GM19025 (cell line): ENCODE data around the gene HOXB13.

Experiments used
- ATAC-seq: cut with Tn5 transposase; IDR thresholded peaks from one replicate; pipeline ENCODE4 v1.9.1; 2021; ENCODE audit warnings: mild to moderate bottlenecking, low read depth, moderate library complexity; ENCODE audit not compliant: unreplicated experiment

HOXB13 gene

DNA sequence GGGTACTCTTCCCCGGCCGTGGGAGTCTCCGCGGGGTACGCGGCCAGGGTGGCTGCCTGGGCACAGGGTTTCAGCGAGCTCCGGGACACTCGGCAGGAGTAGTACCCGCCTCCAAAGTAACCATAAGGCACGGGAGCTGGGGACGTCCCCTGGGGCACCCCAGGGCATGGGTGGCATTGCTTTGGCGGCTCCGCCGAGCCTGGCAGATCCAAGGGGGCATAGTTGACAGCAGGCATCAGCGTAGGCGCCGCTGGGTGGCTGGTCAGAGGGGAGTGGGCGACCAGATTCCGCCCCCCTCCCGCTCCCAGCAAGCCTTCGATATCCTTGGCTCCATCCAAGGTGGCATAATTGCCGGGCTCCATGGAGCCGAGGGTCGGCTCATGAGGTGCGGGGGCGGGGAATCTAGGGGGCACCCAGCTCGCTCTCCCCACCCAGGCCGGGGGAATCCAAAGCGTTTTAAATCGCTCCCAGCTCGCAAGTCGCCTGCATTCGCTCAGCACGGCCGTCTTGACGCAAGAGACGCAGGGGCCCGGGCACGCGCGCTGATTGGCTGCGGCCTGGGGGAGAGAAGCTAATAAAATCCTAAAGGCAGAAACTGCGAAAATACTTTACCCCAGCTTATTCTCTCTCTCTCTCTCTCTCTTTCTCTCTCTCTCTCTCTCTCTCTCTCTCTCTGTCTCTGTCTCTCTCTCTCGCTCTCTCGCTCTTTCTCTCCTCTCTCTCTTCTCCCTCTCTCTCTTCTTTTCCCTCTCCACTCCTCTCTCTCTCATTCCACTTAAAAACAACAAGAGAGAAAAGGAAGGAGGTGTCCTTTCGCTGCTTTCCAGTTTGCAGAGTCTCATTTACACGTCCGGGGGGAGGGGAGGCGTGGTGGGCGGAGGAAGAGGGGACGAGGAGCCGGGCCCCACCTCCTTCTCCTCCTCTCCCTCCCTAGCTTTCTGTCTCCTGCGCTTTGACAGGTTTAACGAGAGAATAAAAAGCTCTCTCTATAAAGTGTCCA is at the start of gene HOXB13:
TSS of gene HOXB13 (minus strand) at position 519 of the 1,000 bp plus-strand sequence. CDS start at position 362, 157 bp downstream.
- no peak for ATAC-seq

DNA sequence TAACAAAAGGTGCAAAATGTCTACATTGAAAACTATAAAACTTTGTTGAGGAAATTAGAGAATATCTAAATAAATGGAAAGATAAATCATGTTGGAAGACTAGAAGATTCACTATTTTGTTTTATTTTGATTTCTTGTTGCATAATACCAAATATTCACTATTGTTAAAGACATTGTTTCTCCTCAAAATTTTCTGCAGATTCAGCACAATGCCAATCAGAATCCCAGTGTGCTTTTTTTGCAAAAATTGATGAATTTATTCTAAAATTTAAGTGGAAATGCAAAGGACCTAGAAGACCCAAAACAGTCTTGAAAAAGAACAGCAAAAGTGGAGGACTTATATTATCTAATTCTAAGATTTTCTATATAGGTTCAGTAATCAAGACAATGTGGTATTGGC is 48.1 kb upstream of the HOXB13 start:
- no peak for ATAC-seq

DNA sequence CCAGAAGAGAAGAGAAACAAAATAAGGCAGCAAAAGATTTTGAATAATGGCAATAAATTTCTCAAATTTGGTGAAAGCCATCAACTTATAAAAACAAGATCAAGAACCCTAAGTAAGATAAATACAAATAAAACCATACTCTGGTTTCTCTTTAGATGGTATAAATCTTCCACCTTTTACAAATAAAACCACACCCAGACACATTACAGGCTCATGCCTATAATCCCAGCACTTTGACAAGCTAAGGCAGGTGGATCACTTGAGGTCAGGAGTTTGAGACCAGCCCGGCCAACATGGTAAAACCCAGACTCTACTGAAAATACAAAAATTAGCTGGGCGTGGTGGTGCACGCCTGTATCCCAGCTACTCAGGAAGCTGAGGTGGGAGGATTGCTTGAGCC is 44.7 kb upstream of the HOXB13 start:
- ATAC-seq, result no peak

DNA sequence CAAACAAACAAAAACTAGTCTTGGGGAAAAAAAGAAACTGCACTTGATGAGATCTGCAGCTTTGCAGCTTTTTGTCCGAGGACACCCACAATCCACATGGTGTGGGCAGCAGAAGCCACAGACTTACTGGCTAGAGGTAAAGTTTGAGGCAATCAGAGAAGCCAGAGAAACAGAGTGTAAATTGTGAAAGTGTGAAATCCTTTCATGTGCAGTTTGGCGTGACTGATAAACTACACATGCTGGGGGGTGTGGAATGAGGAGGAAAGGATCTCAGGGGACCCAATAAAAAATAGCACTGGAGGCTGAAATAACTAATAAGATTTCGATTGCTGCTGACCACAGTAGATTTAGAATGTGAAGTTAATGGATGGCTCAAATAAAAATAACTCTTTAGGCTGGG is 42.4 kb upstream of the HOXB13 start:
- no peak for ATAC-seq

DNA sequence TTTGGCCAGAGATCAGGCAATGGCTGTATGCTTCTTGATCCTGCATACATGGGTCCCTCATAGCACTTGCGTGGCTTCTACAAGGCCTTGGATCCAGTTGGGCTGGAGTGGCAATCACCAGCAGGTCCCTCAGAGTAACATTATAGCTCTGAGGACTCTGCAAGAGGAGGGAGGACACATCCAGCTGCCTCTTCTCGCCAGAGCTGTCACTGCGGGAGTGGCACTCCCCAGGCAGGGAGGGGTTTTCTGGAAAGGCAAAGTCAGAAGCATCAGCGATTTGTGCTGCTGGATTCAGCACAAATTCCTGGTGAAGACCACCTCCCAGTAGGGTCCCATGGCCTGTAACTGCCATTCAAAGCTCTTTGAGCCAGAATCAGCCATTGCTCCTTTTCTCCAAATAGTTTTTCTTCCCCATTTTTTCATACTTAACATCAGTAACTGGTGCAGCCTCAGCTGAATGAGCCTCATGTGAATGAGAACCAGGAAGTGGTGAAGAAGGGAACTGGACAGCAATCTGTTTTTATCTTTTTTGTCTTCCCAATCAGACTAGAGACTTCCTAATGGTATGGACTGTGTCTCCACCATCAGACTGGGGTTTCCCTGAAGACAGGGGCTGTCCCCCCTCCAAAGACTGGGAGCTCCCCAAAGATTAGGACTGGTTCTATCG is 40.6 kb upstream of the HOXB13 start:
- ATAC-seq, result no peak

DNA sequence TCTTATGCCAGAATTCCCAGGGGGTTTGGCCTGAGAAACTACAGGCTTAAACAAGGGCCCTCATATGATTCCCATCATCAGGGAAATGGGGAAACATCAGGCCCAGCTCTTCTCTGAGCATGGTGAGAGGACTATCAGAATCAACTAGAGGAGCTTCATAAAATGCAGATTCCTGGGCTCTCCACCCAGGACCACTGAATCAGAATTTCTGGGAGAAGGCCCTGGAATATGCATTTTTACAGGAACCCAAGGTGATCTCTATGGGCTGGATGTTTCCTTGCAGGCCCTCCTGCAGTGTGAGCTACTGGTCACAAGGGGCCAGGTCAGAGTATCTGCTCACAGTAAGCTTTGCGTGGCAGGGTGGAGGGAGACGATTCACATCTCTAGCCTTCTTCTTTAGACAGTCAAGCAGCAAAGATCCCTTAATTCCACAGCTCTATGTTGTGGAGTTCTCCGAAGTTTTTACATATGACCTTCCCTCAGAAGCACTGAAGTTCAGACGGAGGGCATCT is 38.8 kb upstream of the HOXB13 start:
- no peak for ATAC-seq

DNA sequence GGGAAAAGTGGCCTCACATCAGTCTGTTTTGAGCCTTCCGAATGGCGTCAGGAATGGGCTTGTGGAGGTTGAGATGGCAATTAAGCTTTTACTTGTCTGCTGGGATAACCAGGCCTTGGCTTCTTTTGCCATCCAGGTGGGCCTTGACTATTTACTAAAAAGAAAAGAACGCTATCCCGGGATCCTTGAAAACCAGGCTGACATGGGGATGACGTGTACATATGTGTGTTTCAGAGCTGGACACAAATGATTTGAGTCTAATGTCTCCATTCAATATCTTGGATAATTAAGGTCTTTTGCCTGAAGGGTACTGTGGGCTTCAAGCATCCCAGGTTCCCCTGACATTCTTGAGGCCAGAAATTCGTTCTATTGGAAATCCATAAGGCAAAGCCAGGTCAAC is 32.6 kb upstream of the HOXB13 start:
- ATAC-seq, result no peak

DNA sequence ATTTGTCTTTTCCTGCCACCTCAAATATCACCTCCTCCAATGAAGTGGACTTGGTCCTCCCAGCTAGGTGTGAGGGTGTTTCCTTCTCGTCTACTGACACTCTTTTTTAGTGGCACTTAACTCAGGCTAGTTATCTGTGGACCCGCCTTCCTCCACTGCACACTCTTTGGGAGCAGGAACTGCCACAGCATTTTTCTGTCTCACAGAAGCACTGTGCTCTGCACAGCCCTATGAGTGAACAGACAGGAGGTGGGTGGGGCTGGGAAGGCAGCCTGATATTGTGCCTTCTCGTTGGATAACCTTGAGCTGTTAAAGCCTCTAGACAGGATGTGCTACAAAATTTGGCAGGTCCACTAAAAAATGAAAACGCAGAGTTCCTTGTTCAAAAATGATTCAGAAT is 31.9 kb upstream of the HOXB13 start:
- ATAC-seq, result no peak

DNA sequence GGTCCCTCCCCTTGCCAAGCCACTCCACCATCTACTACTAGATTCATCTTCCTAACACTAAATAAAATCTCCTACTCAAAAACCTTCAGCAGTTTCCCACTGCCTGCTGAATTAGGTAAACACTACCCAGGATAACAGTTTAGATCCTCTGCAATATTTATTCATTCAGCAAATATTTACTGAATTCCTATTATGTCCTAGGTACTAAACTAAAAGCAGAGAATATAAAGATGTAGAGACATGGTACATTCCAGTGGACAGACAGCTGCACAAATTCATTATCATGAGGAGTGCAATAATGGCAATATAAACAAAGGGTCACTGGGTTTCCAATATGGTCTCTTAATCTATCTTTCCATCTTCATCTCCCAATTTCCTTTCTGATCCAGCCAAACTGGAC is 30.7 kb upstream of the HOXB13 start:
- no peak for ATAC-seq

DNA sequence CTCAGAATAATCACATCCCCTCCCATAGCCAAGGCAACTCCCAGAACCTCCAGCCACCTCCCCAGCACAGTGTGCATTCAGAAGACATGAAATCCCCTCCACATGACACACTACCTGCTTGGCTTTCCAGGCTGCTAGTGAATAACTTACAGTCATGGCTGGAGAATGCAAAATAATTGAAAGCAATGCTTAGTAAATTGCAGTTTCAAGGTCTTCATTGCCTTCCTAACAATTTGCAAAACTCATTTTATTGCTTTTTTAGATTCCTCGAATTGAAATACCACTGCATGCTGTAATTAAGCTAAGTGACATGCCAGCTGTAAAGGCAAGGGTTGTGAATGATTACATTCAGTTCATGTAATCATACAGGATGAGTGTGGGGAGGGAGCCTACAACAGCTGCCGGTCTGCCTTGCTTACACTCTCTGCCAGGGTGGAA is 29.0 kb upstream of the HOXB13 start:
- no peak for ATAC-seq

DNA sequence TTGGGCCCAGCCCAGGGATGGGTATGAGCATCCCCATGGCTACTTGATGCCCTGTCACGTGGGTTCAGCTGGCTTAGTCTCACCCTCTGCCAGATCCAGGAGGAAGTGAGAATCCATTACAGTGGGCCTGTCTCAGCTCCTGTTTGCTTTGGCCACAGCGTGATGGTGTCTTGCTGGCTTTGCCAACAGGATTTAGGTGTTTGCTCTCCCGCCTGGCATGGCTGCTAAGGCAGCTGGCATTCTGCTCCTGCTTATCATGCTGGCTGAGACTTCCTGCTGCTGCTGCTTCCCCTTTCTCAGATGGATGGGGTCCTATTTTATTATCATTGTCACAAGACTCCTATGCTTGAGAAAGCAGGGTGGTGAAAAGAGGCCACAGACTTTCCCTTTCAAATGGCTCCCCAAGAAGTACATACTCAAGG is 28.3 kb upstream of the HOXB13 start:
- ATAC-seq, result no peak

DNA sequence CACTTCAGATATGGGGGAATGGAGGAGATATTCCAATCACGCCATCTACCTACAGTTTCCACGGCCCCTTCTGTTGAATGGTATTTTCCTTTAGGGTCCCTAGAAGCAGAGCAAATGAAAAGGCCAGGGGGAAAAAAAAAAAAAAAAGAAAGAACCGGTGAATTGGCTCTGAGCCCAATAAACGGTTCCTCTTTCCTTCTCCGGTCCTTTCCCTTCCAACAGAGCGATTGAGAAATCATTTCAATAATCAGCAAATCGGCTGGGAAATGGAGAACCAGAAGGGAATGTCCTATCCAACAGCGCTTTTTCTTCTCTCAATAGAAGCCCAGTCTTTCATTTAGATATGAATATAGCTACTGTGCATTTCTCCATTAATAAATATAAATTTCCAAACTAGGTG is 26.8 kb upstream of the HOXB13 start:
- no peak for ATAC-seq

DNA sequence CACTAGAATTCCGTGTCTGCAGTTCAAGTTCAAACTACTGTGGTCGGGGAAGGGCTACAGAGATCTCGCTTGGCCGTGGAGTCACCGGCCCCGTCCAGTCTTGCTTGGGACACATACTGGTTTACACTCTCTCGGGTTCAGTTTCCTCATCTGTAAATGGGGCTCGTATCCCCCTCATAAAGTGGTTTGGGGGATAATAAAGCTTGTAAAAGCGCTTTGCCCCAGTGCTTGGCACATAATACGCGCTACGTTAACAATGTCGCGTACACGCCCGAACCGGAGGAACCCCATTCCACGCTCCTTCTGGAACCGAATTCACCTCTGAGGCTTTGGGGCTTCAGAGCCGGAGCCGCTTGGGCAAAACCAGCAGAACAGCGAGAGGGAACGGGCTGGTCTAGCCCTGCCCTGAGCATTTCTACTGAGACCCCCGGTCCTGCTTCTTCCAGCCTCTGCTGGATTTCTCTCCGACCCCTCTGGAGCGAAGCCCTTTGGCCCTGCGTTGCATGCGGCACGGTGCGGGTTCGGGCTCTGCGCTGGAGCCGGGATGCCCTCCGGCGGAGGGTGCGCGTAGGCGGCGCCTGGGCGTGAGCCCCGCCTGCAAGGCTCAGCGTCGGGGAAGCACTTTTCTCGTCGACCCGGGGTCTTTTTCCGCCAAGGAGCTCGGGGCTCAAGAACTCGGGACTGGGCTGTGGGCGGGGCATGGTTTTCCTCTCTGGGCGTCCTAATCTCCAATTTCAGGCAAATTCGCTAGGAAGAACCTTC is 26.1 kb upstream of the HOXB13 start:
- ATAC-seq, result no peak

DNA sequence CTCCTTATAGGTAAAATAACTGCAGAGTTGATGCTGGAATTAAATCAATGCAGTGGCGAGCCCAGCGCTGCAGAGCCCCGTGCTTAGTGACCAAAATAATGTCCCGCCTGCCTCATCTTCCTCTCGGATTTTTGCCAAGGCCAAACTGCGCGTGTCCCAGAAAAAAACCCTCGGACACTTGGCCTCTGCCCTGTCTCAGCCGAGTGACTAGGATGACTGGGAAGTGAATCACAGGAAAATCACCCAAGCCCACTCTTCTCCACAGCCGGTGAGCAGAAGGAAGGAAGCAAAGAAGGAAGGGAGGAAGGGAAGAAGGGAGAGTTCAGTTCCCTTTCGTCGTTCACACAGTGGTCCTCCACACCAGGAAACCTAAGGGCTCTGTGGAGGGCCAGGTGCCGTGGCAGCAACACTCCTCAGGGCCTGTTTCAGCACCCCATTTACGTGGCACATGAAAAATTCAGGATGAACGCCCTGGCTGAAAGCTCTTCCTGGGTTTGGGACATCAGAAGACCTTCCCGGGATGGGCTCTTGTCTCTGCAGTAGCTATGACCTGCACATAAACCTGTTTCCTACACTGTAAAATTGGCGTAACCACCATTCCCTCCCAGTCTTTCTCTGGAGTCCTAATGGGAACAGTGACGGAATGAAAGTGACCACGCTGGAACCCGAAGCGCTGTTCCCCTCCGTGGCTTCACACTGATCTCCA is 25.4 kb upstream of the HOXB13 start:
- no peak for ATAC-seq

DNA sequence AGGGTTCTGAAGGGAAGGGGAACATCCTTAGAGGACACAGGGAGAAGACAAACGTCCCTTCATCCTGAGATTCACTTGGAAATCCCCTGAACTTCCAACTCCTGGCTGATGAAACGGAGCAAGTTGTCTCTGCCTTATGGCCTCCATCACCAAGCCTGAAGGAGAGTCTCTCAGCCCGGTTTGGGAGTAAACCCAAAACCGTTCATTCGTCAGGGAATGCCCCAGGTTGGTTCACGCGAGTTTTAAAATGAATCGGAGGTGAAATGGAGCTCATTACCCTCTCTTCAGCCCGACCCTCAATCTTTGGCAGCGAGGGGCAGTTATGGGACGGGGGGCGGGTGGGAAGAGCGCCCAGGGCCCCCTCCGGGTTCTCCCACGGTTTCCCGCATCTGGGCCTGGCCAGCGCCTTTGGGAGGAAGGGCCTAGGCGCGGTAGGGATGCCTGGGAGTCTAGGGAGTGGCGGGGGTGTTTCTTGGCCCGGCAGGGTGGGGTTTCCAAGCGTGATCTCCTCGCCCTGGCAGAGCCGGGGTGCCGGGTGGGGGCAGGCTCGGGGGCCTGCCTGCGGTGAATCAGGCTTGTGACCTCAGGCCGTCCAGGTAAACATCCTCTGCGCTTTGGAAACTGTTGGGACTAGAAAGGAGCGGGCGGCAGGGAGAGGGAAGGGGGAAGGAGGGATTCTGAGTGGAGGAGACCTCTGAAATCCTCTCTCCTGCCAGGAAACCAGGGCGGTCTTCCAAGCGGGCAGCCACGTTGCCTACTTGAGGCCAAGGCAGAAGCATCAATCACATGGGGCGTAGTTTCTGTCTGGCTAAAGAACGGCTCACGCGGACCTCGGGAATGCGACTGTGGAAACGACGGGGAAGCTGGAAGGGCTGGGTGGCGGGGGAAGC is 24.1 kb upstream of the HOXB13 start:
- ATAC-seq, result no peak

DNA sequence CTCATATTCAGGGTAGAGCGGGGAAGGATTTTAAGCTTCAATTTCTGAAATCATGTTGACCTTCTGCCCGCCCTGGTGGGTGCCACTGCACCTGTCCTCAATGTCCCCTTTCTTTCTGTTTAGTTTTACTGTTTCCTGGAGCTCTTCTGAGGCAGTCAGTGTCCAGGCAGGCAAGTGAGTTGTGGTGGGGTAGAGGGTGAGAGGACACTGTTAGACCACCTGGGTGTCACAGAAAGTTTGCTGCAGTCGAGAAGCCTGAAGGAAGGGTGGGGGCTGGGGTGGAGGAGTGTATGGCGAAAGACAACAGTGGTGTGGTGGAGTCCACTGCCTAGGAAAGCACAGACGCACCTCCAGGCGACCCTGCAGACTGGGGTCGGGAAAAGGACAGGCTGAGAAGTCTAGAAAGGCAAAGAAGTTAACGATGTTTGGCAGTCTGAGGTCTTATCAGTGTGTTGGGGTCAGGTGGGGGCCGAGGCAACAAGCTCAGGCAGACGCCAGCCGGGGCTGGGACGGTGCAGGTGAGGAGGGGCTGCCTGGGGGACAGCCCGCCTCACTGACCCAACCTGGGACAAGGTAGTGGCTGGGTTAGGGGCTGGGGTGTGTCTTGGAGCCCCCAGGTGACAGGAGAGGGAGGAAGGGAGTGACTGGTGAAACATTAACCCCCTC is 23.3 kb upstream of the HOXB13 start:
- no peak for ATAC-seq

DNA sequence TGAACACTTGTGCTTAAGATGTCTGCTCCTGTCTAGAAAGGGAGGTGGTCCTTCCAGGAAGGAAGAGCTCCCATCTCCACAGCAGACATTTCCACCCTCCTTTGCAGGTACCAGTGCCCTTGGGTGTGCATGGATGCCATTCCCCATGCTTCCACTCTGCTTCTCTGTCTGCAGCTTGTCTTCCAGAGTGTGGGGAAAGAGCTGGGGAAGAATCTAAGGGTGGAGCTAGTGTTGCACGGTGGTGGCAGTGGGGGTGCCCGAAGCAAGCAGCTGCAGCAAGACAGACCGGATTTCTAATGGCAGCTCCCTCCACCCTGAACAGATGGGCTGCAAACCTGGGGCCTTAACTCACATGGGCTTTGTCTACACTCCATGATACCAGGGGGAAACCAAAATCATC is 22.6 kb upstream of the HOXB13 start:
- ATAC-seq, result no peak
